Mesendoderm (in vitro differentiated cells): ENCODE data around the gene USP14. TPM values are rescaled to one million over a fixed set of nuclear protein-coding genes. Genes with fewer than 3 reads are reported as not detected.
A peak's percentile ranks its signal among the peaks of the same experiment; 100 is the strongest.

ENCODE experiments used
- DNase-seq: peaks from one replicate; pipeline ENCODE4 v3.0.0; 2013
- H2AK5ac ChIP-seq: 2 replicates; pipeline ENCODE4 v1.6.1; 2013; ENCODE audit warnings: low read length, inconsistent platforms
- H2BK120ac ChIP-seq: 2 replicates; pipeline ENCODE4 v1.6.1; 2013; ENCODE audit warnings: low read depth, mild to moderate bottlenecking, low read length, moderate library complexity, mixed read lengths
- H2BK15ac ChIP-seq: replicated peaks from 2 replicates; pipeline ENCODE4 v1.6.1; 2013; ENCODE audit warnings: low read depth, mild to moderate bottlenecking, moderate library complexity
- H2BK5ac ChIP-seq: 2 replicates; pipeline ENCODE4 v1.6.1; 2013; ENCODE audit warnings: low read length, inconsistent platforms
- H3K18ac ChIP-seq: 2 replicates; pipeline ENCODE4 v1.6.1; 2013; ENCODE audit warnings: mild to moderate bottlenecking, low read length, mixed read lengths
- H3K23ac ChIP-seq: one replicate; pipeline ENCODE4 v1.6.1; 2013; ENCODE audit warnings: low read length
- H3K27ac ChIP-seq: 2 replicates; pipeline ENCODE4 v1.5.1; 2013; ENCODE audit warnings: low read depth, mild to moderate bottlenecking, inconsistent platforms, low read length, moderate library complexity
- H3K27me3 ChIP-seq: 2 replicates; pipeline ENCODE4 v1.6.1; 2013; ENCODE audit warnings: low read length, control low read depth, mild to moderate bottlenecking, inconsistent platforms; ENCODE audit not compliant: insufficient read depth, poor library complexity
- H3K36me3 ChIP-seq: 2 replicates; pipeline ENCODE4 v1.6.1; 2013; ENCODE audit warnings: low read length, inconsistent platforms; ENCODE audit not compliant: control insufficient read depth, insufficient read depth
- H3K4ac ChIP-seq: one replicate; pipeline ENCODE4 v1.6.1; 2013; ENCODE audit warnings: low read depth, mild to moderate bottlenecking, low read length, moderate library complexity
- H3K4me1 ChIP-seq: 2 replicates; pipeline ENCODE4 v1.6.1; 2013; ENCODE audit warnings: low read depth, low read length, inconsistent platforms; ENCODE audit not compliant: control insufficient read depth
- H3K4me2 ChIP-seq: 2 replicates; pipeline ENCODE4 v1.6.1; 2013; ENCODE audit warnings: low read length
- H3K4me3 ChIP-seq: 2 replicates; pipeline ENCODE4 v1.5.1; 2013; ENCODE audit warnings: mild to moderate bottlenecking, low read length
- H3K56ac ChIP-seq: one replicate; pipeline ENCODE4 v1.6.1; 2013; ENCODE audit warnings: low read length
- H3K79me1 ChIP-seq: 2 replicates; pipeline ENCODE4 v1.6.1; 2013; ENCODE audit warnings: low read length, inconsistent platforms
- H3K79me2 ChIP-seq: 2 replicates; pipeline ENCODE4 v1.6.1; 2013; ENCODE audit warnings: mild to moderate bottlenecking, low read length; ENCODE audit not compliant: control insufficient read depth, insufficient read depth
- H3K9ac ChIP-seq: 2 replicates; pipeline ENCODE4 v1.6.1; 2013; ENCODE audit warnings: low read length, inconsistent platforms
- H4K5ac ChIP-seq: one replicate; pipeline ENCODE4 v1.6.1; 2013; ENCODE audit warnings: low read length
- H4K8ac ChIP-seq: one replicate; pipeline ENCODE4 v1.6.1; 2013; ENCODE audit warnings: low read depth, mild to moderate bottlenecking, control low read depth, low read length, moderate library complexity
- WGBS: extraction: QIAGEN DNeasy Blood & Tissue Kit; methylation state at CpG from one replicate; pipeline ENCODE4 v1.1.7; 2013; ENCODE audit warnings: low lambda C conversion rate, missing lambda C conversion rate; ENCODE audit not compliant: insufficient coverage; ENCODE audit errors: extremely low coverage; 5-methylcytosine and 5-hydroxymethylcytosine counted together
- small RNA-seq: library from polyadenylated mRNA; stranded (forward); fragments of <200 nt; extraction: miRNeasy Mini kit (QIAGEN cat#:217004); gene quantifications from one replicate; pipeline ENCODE3, GENCODE V24; 2013; ENCODE audit not compliant: insufficient read depth

The USP14 gene

DNA sequence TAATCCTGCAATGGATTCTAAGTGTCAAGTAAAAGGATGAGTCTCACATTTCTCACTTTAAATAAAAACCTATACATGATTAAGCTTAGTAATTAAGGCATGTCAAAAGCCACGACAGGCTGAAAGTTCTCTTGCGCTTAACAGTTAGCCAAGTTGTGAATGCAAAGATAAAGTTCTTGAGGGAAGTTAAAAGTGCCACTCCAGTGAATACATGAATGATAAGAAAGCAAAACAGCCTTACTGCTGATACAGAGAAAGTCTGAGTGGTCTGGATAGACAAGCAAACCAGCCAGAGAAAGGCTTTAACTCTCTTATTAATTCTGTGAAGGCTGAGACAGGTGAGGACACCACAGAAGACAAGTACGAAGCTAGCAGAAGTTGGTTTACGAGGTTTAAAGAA is 96.8 kb downstream of the USP14 start:
- H4K5ac ChIP-seq, result no peak overlapping the region
- no peak overlapping the region for H2BK5ac ChIP-seq
- no peak overlapping the region for H2BK15ac ChIP-seq
- H2AK5ac ChIP-seq, result no peak overlapping the region
- H3K4me3 ChIP-seq, result no peak overlapping the region
- no CpG with 5 or more reads among the region's 4 CpGs for WGBS
- peaks cover 10% of the 10 kb centered on the region for H3K36me3 ChIP-seq
- H3K27ac ChIP-seq, result no peak overlapping the region
- H3K79me2 ChIP-seq, result no peaks in the 10 kb centered on the region
- no peak overlapping the region for H3K9ac ChIP-seq
- no peak overlapping the region for H4K8ac ChIP-seq
- H3K56ac ChIP-seq, result no peak overlapping the region
- H3K79me1 ChIP-seq, result no peaks in the 10 kb centered on the region
- H3K23ac ChIP-seq, result no peak overlapping the region
- DNase-seq, result no peak
- H3K4me2 ChIP-seq, result no peak overlapping the region
- H3K4ac ChIP-seq, result no peak overlapping the region
- H2BK120ac ChIP-seq, result no peak overlapping the region
- H3K18ac ChIP-seq, result no peak overlapping the region
- H3K27me3 ChIP-seq, result no peaks in the 10 kb centered on the region
- H3K4me1 ChIP-seq, result no peaks in the 10 kb centered on the region

DNA sequence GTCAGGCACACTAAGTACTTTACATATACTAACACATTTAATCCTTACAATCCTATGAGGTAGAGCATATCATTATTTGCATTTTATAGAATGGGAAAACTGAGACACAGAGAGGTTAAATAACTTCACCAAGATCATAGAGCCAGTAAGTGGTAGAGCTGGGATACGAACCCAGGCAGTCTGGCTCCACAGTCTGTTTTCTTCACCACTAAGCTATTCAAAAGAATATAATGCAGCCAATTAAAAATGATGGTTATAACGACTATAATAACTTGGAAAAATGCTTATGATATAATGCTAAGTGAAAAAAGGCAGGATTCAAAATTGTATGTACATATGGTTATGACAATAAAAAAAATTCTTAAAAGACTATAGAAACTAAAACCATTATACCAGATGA is 102.2 kb downstream of the USP14 start:
- no CpG with 5 or more reads among the region's 2 CpGs for WGBS
- Histone ChIP-seq H2BK5ac (no peak overlapping the region), H3K23ac (no peak overlapping the region), H3K4me2 (no peak overlapping the region), H4K5ac (no peak overlapping the region), H3K27ac (no peak overlapping the region), H3K18ac (no peak overlapping the region), H3K27me3 (no peaks in the 10 kb centered on the region), H3K4me1 (no peaks in the 10 kb centered on the region), H2AK5ac (no peak overlapping the region), H3K4me3 (no peak overlapping the region), H4K8ac (no peak overlapping the region), H3K36me3 (peaks cover 9% of the 10 kb centered on the region), H2BK15ac (no peak overlapping the region), H3K56ac (no peak overlapping the region), H3K79me1 (no peaks in the 10 kb centered on the region), H3K9ac (no peak overlapping the region), H3K79me2 (no peaks in the 10 kb centered on the region), H2BK120ac (no peak overlapping the region), H3K4ac (no peak overlapping the region)
- DNase-seq, result no peak

- Histone ChIP-seq H3K27me3 (no peaks in the 10 kb centered on the region), H3K79me1 (peaks cover 4% of the 10 kb centered on the region), H3K18ac (no peak overlapping the region), H4K8ac (peak overlapping the region; percentile 65), H3K56ac (no peak overlapping the region), H3K4me1 (no peaks in the 10 kb centered on the region), H2BK120ac (no peak overlapping the region), H3K79me2 (peaks cover 9% of the 10 kb centered on the region), H2BK15ac (no peak overlapping the region), H3K4me3 (no peak overlapping the region), H2AK5ac (no peak overlapping the region), H3K4me2 (no peak overlapping the region), H3K23ac (no peak overlapping the region), H3K27ac (no peak overlapping the region), H3K9ac (no peak overlapping the region), H2BK5ac (no peak overlapping the region), H3K4ac (no peak overlapping the region), H3K36me3 (peaks cover 9% of the 10 kb centered on the region), H4K5ac (no peak overlapping the region)
- WGBS, result no CpG with 5 or more reads among the region's 2 CpGs
- DNase-seq, result no peak
Observed at GRCh38 chr18:261398-262073, 103.2 kb downstream of the USP14 start.

Small RNA genes lying within 50 kb of the gene (small RNA-seq; reads per million reads assigned to genes)
- not detected for gene MIR8078
